Measurements from ENCODE around the gene MIF. TPM values are rescaled to one million over a fixed set of nuclear protein-coding genes. Genes with fewer than 3 reads are reported as not detected.

Gene MIF
- total RNA-seq, 1 experiment from 2014 or later: 957 TPM

GRCh38 chr22:23845265-23846080 lies 48.7 kb upstream of the MIF start:
- Histone ChIP-seq H3K9ac (ENCODE audit: low read length) (no peak overlapping the region), H3K9me3 (ENCODE audit: low read length) (no peaks in the 10 kb centered on the region), H4K20me1 (ENCODE audit: low read length) (no peaks in the 10 kb centered on the region), H3K27me3 (ENCODE audit: low read length) (no peaks in the 10 kb centered on the region), H2AFZ (ENCODE audit: low read length) (no peak overlapping the region), H3K79me2 (ENCODE audit: low read length) (no peaks in the 10 kb centered on the region), H3K4me2 (ENCODE audit: low read length) (no peak overlapping the region), H3K27ac (ENCODE audit: low read length) (no peak overlapping the region), H3K9me2 (replicated peaks; ENCODE audit: low read length) (no peaks in the 10 kb centered on the region), H3K4me1 (ENCODE audit: insufficient read depth, low read length) (no peaks in the 10 kb centered on the region), H3K4me3 (ENCODE audit: low read length) (no peak overlapping the region), H3K36me3 (ENCODE audit: low read depth, low read length) (no peaks in the 10 kb centered on the region), H3F3A (ENCODE audit: low read length, unreplicated experiment) (no peaks in the 10 kb centered on the region)
- no peak for DNase-seq
- intact Hi-C loops (cut with micrococcal nuclease): loop anchor here (5.0 kb wide), 2 partner anchors 78 to 303 kb away; partner anchors contain the start of gene CHCHD10
- ChIA-PET CTCF (no interaction called here), POLR2A (ENCODE audit: unreplicated experiment) (no interaction called here)
- no TSS peak for BruUV-seq (replicated peaks)
- TF ChIP-seq CTCF (conservative IDR thresholded peaks at IDR 0.05; ENCODE audit: low read depth, low read length) (no peak), EZH2phosphoT487 (IDR thresholded peaks at IDR 0.05; ENCODE audit: borderline replicate concordance, low read length) (no peak), EZH2 (IDR thresholded peaks at IDR 0.05; ENCODE audit: low read length, unreplicated experiment) (no peak)
- ATAC-seq: no peak

- ATAC-seq (no peak), DNase-seq (no peak)
- Histone ChIP-seq H4K20me1 (ENCODE audit: low read length) (no peaks in the 10 kb centered on the region), H3K36me3 (ENCODE audit: low read depth, low read length) (no peaks in the 10 kb centered on the region), H3K9ac (ENCODE audit: low read length) (no peak overlapping the region), H3K4me1 (ENCODE audit: insufficient read depth, low read length) (no peaks in the 10 kb centered on the region), H3K9me3 (ENCODE audit: low read length) (no peaks in the 10 kb centered on the region), H3K27ac (ENCODE audit: low read length) (no peak overlapping the region), H3K79me2 (ENCODE audit: low read length) (no peaks in the 10 kb centered on the region), H3K9me2 (replicated peaks; ENCODE audit: low read length) (no peaks in the 10 kb centered on the region), H3K27me3 (ENCODE audit: low read length) (no peaks in the 10 kb centered on the region), H3K4me2 (ENCODE audit: low read length) (no peak overlapping the region), H2AFZ (ENCODE audit: low read length) (no peak overlapping the region), H3F3A (ENCODE audit: low read length, unreplicated experiment) (no peaks in the 10 kb centered on the region), H3K4me3 (ENCODE audit: low read length) (no peak overlapping the region)
- ChIA-PET POLR2A (ENCODE audit: unreplicated experiment) (no interaction called here), CTCF (no interaction called here)
- intact Hi-C loops (cut with micrococcal nuclease): loop anchor here (5.0 kb wide), 2 partner anchors 79 to 304 kb away; partner anchors contain the start of gene CHCHD10
- no TSS peak for BruUV-seq (replicated peaks)
- TF ChIP-seq CTCF (conservative IDR thresholded peaks at IDR 0.05; ENCODE audit: low read depth, low read length) (no peak), EZH2 (IDR thresholded peaks at IDR 0.05; ENCODE audit: low read length, unreplicated experiment) (no peak), EZH2phosphoT487 (IDR thresholded peaks at IDR 0.05; ENCODE audit: borderline replicate concordance, low read length) (no peak)
Measured at GRCh38 chr22:23846081-23846469, 48.1 kb upstream of the MIF start.

GRCh38 chr22:23847310-23847920 lies 46.8 kb upstream of the MIF start:
- no peaks in the 10 kb centered on the region for H3F3A ChIP-seq (ENCODE audit: low read length, unreplicated experiment)
- POLR2A ChIA-PET (ENCODE audit: unreplicated experiment): no interaction called here
- H3K9me3 ChIP-seq (ENCODE audit: low read length): no peaks in the 10 kb centered on the region
- ATAC-seq (no peak), DNase-seq (no peak)
- intact Hi-C loops (cut with micrococcal nuclease): loop anchor here (5.0 kb wide), 2 partner anchors 80 to 305 kb away; partner anchors contain the start of gene CHCHD10
- no peak overlapping the region for H3K27ac ChIP-seq (ENCODE audit: low read length)
- TF ChIP-seq EZH2phosphoT487 (IDR thresholded peaks at IDR 0.05; ENCODE audit: borderline replicate concordance, low read length) (no peak), CTCF (conservative IDR thresholded peaks at IDR 0.05; ENCODE audit: low read depth, low read length) (no peak), EZH2 (IDR thresholded peaks at IDR 0.05; ENCODE audit: low read length, unreplicated experiment) (no peak)
- BruUV-seq (replicated peaks): no TSS peak
- no peak overlapping the region for H3K9ac ChIP-seq (ENCODE audit: low read length)
- no peak overlapping the region for H3K4me3 ChIP-seq (ENCODE audit: low read length)
- no peaks in the 10 kb centered on the region for H3K9me2 ChIP-seq (replicated peaks; ENCODE audit: low read length)
- H2AFZ ChIP-seq (ENCODE audit: low read length): no peak overlapping the region
- no peaks in the 10 kb centered on the region for H3K79me2 ChIP-seq (ENCODE audit: low read length)
- H4K20me1 ChIP-seq (ENCODE audit: low read length): no peaks in the 10 kb centered on the region
- no peak overlapping the region for H3K4me2 ChIP-seq (ENCODE audit: low read length)
- CTCF ChIA-PET: no interaction called here
- H3K27me3 ChIP-seq (ENCODE audit: low read length): no peaks in the 10 kb centered on the region
- no peaks in the 10 kb centered on the region for H3K4me1 ChIP-seq (ENCODE audit: insufficient read depth, low read length)
- no peaks in the 10 kb centered on the region for H3K36me3 ChIP-seq (ENCODE audit: low read depth, low read length)

All from PC-3 (cell line).